A673 (cell line): ENCODE results near the gene PEAR1.
A peak's percentile ranks its signal among the peaks of the same experiment; 100 is the strongest.

ENCODE experiments used
- EZH2 ChIP-seq: fragments of 200-600 bp; sonication (generic); IDR thresholded peaks from 2 replicates; pipeline ENCODE4 v1.6.1; 2017; ENCODE audit warnings: borderline replicate concordance, low read depth, mild to moderate bottlenecking, mixed read lengths, antibody characterized with exemption, low read length; ENCODE audit not compliant: poor library complexity, severe bottlenecking
- TF ChIP-seq, protein P1 (sequence below): fragments of 300-800, 200-600 bp; sonication (generic); conservative IDR thresholded peaks from 2 replicates; pipeline ENCODE4 v1.5.1; 2017; ENCODE audit warnings: low read depth, mild to moderate bottlenecking, antibody characterized with exemption, low read length, moderate library complexity, mixed read lengths

DNA sequence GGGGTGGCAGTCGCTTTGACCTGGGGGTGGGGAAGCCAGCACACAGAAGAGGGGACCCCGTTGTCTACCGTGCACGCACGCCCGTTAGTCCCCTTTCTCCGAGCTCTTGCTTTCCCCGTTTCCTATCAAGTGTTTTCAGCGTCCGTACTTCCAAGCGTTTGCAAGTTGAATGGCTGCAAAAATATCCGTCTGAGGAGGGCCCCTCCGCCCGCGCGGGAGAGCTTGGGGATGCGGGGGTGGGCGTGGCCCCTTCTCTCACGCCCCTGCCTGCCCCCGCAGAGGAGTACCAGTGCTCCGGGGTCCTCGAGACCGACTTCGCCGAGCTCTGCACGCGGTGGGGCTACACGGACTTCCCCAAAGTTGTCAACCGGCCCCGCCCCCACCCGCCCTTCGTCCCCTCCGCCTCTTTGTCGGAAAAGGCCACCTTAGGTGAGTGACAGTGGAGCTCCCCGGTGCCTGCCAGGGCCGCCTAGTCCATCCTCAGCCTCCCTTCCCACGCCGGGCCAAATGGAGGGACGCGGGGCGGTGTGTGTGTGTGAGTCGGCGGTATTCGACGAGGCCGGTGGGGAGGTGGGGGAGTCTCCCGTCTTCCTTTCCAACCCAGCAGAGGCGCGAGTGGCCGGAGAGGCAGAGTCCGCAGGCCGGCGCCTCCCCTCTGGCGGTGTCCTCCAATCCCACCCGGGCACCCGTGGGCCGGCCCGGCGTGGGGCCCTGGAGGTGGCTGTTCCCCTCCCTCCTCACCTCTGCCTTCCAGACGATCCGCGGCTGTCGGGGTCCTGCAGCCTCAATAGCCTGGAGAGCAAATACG lies 30.4 kb downstream of the PEAR1 start:
- TF ChIP-seq, protein P1, sequence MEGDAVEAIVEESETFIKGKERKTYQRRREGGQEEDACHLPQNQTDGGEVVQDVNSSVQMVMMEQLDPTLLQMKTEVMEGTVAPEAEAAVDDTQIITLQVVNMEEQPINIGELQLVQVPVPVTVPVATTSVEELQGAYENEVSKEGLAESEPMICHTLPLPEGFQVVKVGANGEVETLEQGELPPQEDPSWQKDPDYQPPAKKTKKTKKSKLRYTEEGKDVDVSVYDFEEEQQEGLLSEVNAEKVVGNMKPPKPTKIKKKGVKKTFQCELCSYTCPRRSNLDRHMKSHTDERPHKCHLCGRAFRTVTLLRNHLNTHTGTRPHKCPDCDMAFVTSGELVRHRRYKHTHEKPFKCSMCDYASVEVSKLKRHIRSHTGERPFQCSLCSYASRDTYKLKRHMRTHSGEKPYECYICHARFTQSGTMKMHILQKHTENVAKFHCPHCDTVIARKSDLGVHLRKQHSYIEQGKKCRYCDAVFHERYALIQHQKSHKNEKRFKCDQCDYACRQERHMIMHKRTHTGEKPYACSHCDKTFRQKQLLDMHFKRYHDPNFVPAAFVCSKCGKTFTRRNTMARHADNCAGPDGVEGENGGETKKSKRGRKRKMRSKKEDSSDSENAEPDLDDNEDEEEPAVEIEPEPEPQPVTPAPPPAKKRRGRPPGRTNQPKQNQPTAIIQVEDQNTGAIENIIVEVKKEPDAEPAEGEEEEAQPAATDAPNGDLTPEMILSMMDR: no peak
- peak; percentile 31 for TF ChIP-seq EZH2
